Fibroblast of lung (primary cell): ENCODE results near the gene EPSTI1.

Experiments
- CTCF ChIP-seq, 2 donors: IDR thresholded peaks in 1 of 2; conservative IDR thresholded peaks in 1 of 2; 1 replicate in 1 of 2; 2 replicates in 1 of 2; pipeline ENCODE4 v1.5.1; 2011 to 2012; ENCODE audit warnings: low read length in 2 of 2, control low read depth in 1 of 2, inconsistent platforms in 1 of 2, low read depth in 1 of 2, mild to moderate bottlenecking in 1 of 2
- EZH2 ChIP-seq: IDR thresholded peaks from 2 replicates; pipeline ENCODE4 v1.5.1; 2012; ENCODE audit warnings: low read length, control low read depth, mild to moderate bottlenecking; ENCODE audit errors: missing control alignments

GRCh38 chr13:42925626-42926025 lies 66.4 kb downstream of the EPSTI1 start:
- TF ChIP-seq CTCF (conservative IDR thresholded peaks at IDR 0.05 in 1 of 2, IDR thresholded peaks at IDR 0.05 in 1 of 2; ENCODE audit: low read depth in 1 of 2, low read length in 2 of 2) (no peak), EZH2 (no peak)
